DMS53 (cell line): ENCODE measurements around the gene ARHGEF28.

ENCODE experiments used
- DNase-seq: peaks from one replicate; lab custom pipeline; 2025; lab: John Stamatoyannopoulos, UW

The ARHGEF28 gene

DNA sequence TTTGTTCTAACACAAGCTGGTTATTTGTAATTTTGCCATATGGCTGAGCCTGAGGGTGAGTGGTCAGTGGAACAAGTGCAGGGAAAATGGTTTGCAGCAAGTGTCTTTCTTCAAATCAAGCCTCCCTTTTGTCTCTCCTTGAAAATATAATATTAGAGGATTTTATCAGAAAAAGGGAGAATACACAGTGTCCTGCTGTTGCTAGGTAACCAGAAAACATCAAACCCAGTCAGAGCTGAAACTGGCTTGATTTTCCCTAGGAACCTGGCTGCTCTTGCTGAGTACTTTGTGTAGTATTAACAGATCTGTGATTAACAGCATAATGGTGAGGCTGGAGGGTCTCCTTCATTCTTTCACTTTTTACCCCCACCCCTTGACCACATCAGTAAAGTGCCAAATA, 314.0 kb downstream of the ARHGEF28 start:
- DNase-seq, result peak; percentile 40

DNA sequence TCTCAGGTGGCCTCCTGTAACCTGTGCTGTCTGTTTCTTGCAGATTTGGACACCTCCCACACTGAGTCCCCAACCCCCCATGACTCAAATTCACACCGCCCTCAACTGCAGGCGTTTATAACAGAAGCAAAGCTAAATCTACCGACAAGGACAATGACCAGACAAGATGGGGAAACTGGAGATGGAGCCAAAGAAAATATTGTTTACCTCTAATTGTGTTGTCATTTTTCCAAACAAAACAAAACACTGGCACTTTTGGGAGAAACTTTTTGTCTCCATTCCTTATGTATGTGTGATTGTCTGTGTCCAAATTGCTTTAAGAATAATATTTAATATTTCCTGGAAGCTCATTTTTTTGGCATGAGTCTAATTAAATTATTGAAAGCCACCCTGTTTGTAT, 314.8 kb downstream of the ARHGEF28 start:
- DNase-seq, result no peak

DNA sequence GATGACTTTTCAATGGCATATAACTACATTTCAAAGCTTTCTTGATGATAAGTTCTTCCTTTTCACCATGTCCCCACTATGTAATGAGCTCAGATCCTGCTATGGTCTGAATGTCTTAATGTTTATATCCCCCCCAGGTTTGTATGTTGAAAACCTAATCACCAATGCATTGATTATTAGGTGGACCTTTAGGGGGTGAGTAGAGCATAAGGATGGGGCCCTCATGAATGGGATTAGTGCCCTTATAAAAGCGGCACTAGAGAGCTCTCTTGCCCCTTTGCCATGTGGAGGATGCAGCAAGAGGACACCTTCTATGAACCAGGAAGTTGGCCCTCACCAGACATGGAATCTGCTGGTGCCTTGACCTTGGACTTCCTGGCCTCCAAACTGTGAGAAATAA, 316.8 kb downstream of the ARHGEF28 start:
- DNase-seq, result no peak

DNA sequence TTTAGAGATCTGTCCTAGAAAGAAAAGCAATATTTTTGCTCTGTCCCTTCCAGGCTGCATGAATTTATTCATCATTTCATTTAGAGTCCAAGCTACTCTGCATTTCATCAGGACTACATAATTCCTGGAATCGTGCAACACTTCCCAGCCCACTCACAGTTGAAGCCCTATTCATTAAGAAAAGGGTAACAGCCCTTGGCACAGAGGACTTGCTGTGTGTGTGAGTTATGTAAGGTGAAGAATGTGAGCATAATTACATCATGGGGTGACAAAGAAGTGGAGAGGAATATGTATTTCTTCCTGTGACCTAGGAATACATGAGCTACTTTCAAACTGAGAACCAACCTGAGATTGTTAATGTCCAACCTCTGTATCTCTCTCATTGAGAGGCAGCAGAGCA, 317.4 kb downstream of the ARHGEF28 start:
- DNase-seq, result no peak

DNA sequence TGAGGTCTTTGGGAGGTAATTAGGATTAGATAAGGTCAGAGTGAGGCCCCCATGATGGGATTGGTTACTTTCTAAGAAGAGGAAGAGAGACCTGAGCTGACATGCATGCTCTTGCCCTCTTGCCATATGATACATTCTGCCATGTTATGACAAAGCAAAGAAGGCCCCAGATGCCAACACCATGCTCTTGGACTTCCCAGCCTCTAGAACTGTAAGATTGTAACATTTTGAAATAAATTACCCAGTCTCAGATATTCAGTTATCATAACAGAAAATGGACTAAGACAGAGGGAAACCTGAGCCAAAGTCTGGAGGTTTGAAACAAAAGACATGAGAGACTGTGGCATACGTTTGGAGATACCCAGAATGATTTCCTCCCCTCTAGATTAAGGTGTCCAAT, 318.6 kb downstream of the ARHGEF28 start:
- no peak for DNase-seq

DNA sequence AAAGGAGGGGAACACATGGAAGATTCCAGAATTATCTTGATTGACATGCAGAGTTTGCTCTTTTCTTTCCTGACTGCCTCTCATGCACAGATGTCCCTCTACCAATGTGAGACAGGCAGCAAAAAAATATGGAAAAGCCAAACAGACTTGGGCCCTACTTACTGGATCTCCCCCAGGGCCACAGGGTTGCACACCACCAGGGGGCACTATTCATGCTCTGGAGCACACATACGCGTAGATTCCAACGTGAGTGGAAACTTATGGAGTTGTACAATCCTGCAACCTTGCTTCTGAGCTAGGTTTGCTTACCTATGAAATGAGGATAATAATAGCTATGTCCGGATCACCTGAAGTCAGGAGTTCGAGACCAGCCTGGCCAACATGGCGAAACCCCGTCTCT, 319.5 kb downstream of the ARHGEF28 start:
- peak; percentile 64 for DNase-seq

GRCh38 chr5:73946278-73946677, 320.3 kb downstream of the ARHGEF28 start:
- DNase-seq, result no peak

GRCh38 chr5:73946919-73947602, 321.1 kb downstream of the ARHGEF28 start:
- no peak for DNase-seq

DNA sequence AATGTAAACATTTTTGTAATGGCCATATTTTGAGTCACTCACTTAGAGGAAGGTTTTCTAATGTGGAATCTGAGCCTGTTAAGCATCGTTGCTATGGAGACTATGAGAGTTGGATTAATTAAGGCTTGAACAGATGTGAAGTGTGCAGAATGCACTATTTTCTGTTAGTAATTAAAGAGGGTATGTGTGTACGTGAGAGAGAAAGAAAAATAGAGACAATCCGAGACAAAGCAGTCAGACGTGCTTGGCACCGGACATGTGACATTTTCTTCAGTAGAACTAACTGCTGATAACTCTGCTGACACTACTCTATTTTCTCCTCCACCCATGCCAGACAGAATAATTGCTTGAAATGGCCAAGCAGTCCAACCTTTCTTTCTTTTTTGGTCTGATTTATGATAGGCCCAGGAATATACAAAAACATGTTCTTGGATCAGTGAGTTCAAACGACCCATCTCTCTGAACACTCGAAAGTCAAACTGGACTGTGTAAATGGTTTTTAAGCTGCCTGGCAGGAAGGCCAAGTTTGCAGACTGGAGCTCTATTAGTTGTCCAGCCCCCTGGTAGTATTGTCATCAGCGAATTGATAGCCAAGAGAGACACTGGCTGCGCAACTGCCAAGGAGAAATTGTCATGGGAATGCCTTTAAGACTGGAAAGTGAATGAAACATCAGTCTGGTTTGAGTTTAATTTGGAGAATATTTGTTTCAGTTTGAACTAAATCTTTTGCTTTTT, 322.1 kb downstream of the ARHGEF28 start:
- DNase-seq, result no peak

DNA sequence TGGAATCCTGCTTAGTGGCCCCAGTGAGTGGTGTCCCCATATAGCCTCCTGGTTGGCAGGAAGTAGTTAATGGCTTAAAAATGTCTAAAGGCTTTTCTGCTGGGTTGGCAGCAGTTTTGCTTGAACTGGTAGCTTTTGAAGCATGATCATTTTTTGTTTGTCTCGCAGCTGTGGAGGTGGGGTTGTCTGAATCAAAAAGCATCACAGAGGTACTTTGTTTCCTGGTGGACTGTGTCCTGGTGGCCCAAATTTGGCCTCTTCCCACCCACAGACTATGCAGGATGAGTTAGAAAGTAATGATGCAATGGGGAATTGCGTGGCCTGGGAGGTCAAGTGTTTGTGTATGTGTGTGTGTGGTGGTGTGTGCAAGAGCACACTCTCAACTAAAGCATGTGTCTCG, 322.7 kb downstream of the ARHGEF28 start:
- DNase-seq, result no peak

DNA sequence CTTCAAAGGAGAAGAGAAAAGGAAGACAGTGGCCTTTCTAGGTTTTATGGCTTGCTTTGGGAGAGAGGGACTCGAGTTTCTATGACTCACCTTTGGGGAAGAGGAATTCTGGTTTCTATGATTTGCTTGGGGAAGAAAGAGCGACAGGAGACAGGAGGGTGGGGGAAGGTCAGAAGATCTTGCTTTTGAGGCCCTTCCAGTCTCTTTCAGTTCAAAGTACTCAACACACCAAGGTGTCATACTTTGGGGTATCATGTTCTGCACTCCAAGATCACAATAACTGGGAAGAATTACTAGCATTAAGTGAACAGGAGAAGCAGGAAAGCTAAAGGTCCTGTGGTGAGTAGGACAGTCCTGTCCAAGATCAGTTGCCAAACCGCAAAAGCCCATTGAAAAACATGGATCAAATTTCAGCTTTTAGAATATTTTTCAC, 324.5 kb downstream of the ARHGEF28 start:
- no peak for DNase-seq

GRCh38 chr5:73950912-73951430, 325.0 kb downstream of the ARHGEF28 start:
- DNase-seq, result no peak

DNA sequence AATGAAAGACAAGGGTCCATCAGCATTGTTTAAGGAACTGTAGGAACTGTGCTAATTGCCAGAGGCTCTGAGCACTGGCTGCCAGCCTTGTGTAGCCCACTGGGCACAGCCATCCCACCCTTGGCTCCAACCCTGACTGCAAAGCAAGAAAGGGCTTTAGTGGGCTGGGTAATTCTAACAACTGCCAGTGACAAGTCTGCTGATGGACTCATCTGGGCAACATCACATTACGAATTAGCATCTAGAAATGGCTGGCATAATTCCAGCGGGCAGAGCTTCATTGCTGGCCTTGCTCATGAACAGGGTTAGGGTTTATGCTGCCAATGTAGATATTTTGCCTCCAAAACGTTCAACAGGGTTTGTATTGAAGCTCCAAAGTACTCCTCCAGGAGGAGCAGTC, 326.9 kb downstream of the ARHGEF28 start:
- no peak for DNase-seq

DNA sequence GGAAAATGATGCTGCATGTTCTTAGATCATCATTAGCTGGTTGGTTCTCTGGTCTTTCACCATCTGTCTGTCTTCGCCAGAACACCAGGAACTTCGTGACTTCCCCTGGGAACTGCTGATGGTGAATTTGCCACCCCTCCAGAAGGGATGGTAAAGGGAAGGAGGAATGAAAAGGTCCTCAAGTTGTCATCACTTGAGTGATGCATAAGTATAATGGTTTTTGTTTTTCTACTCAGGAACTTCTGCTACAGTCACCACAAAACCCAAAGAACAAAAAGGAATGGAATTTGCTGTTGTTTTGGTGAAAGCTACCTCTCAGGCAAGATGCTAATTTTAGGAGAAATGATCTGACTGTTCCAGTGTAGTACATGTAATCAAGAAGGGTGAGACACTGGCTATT, 328.4 kb downstream of the ARHGEF28 start:
- DNase-seq, result no peak

DNA sequence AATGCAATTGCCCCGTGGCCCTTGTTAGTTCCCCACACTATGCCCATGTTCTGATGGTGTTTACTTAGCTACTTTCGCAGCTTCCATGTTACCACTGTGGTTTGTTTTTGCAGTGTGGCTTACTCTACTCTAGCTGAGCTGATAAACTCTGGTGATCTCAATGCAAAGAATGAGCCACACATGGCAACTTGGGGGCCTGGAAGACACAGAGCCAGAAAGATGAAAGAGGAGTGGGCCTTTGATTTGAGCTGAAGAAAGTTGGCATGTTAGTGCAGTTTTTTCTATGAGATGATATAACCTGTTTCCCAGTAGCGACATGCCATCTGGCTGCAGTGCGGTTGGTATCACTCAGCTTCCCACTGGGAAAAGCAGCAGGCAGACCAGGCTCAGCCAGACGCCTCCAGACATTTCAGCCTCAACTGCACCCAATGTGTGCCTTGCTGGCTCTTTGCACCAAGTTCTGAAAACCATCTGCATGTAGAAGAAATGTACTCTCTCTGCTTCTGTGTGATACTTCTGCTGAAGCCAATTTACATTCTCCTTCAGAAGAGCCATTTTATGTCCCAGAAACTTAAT, 329.4 kb downstream of the ARHGEF28 start:
- DNase-seq, result no peak

DNA sequence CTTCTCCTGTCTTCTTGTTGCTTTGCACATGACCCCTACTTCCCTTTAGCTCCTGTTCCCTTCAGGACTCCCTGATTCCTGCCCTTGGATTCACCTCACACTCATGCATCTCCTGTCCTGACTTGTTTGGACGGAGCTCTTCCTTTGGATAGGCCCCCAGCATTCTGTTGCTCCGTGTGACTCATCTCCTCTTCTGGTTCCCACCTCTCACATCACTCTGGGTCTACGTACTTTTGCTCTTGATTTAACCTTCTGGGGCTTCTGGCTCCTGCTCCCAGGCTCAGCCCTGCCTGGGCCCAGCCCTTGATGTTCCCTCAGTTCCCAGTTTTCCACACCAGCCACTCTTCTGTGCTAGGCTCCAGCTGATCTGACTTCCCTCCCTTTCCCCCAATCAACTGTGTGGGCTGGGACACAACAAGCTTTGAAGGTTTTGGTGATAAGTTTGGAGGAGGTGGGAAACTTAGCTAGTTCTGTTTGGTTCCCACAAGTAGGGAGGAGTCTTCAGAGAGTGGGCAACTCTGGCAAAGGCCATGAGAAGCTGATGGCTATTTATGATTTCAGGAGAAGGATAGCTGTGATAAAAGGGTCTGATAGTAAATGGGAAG, 331.5 kb downstream of the ARHGEF28 start:
- no peak for DNase-seq

- no peak for DNase-seq
These were observed 332.0 kb downstream of the ARHGEF28 start for GRCh38 chr5:73958037-73958436.

GRCh38 chr5:73960023-73960422, 334.0 kb downstream of the ARHGEF28 start:
- DNase-seq, result no peak

- DNase-seq, result no peak
These were observed 334.4 kb downstream of the ARHGEF28 start for GRCh38 chr5:73960426-73960825.

- no peak for DNase-seq
These were observed 336.9 kb downstream of the ARHGEF28 start for GRCh38 chr5:73962801-73963425.

GRCh38 chr5:73964352-73964865, 338.4 kb downstream of the ARHGEF28 start:
- DNase-seq, result no peak

- no peak for DNase-seq
These were observed 340.5 kb downstream of the ARHGEF28 start for GRCh38 chr5:73966451-73966850.
